HepG2 (cell line): ENCODE results near the gene ING5. TPM values are rescaled to one million over a fixed set of nuclear protein-coding genes. Genes with fewer than 3 reads are reported as not detected.

Experiments used
- ARID2 ChIP-seq: sonication (generic); formaldehyde crosslinking; IDR thresholded peaks from 2 replicates; pipeline ENCODE4 v1.8.1; 2022; ENCODE audit warnings: mild to moderate bottlenecking, missing genetic modification reagents, borderline replicate concordance
- FOXP1 ChIP-seq, 2 experiments: fragments of 450-650 bp in 1 of 2; IDR thresholded peaks; 2 replicates each; pipeline ENCODE4 v1.6.1; 2017 to 2018; ENCODE audit warnings: antibody characterized with exemption in 1 of 2
- GMEB1 ChIP-seq: sonication (generic); formaldehyde crosslinking; IDR thresholded peaks from 2 replicates; pipeline ENCODE4 v1.5.1; 2020; ENCODE audit warnings: missing genetic modification reagents, mild to moderate bottlenecking, borderline replicate concordance
- HIC2 ChIP-seq: sonication (generic); formaldehyde crosslinking; IDR thresholded peaks from 2 replicates; pipeline ENCODE4 v1.9.0; 2022; ENCODE audit warnings: low read depth, missing genetic modification reagents
- IRF1 ChIP-seq: sonication (generic); formaldehyde crosslinking; IDR thresholded peaks from 2 replicates; pipeline ENCODE4 v1.4.0; 2020; ENCODE audit warnings: low read depth, mild to moderate bottlenecking, missing genetic modification reagents
- KLF6 ChIP-seq: IDR thresholded peaks from 2 replicates; pipeline ENCODE4 v1.8.0; 2016; ENCODE audit warnings: missing biosample characterization, missing genetic modification reagents
- MIER3 ChIP-seq: IDR thresholded peaks from 2 replicates; pipeline ENCODE4 v1.6.1; 2016; ENCODE audit warnings: missing compliant biosample characterization, borderline replicate concordance
- STAG1 ChIP-seq: sonication (generic); formaldehyde crosslinking; IDR thresholded peaks from 2 replicates; pipeline ENCODE4 v1.4.0; 2020; ENCODE audit warnings: missing genetic modification reagents
- ZNF281 ChIP-seq: sonication (generic); formaldehyde crosslinking; IDR thresholded peaks from 2 replicates; pipeline ENCODE4 v1.4.0; 2020; ENCODE audit warnings: missing genetic modification reagents, borderline replicate concordance
- ZNF496 ChIP-seq: sonication (generic); formaldehyde crosslinking; IDR thresholded peaks from 2 replicates; pipeline ENCODE4 v1.8.1; 2023; ENCODE audit warnings: mild to moderate bottlenecking, moderate library complexity, missing genetic modification reagents; ENCODE audit not compliant: insufficient replicate concordance
- polyA plus RNA-seq, 8 experiments: library from polyadenylated mRNA; depleted of rRNA in 3 of 8; stranded (reverse) in 7 of 8; unstranded in 1 of 8; fragments of >200 nt; fragmentation: Illumina TruSeq in 4 of 8; extraction: Trizol in 4 of 8; gene quantifications; 2 replicates each; pipeline versions ENCODE4 v1.2.1 to v1.2.3, GENCODE V29; 2011 to 2016; ENCODE audit warnings: low read depth in 4 of 8, missing spikeins in 1 of 8, mixed read lengths in 1 of 8; ENCODE audit not compliant: insufficient read depth in 1 of 8
- total RNA-seq, 5 experiments: library from RNA; depleted of rRNA; stranded (reverse); fragments of >200 nt; fragmentation: Illumina TruSeq; extraction: Trizol; gene quantifications; 2 replicates each; pipeline ENCODE4 v1.2.3, GENCODE V29; 2016; ENCODE audit warnings: low read depth in 1 of 5
- TF ChIP-seq, protein P1 (sequence below), 2 experiments: sonication (generic) in 1 of 2; formaldehyde crosslinking in 1 of 2; IDR thresholded peaks; 2 replicates each; pipeline versions ENCODE4 v1.4.0 to v1.6.1; 2016 to 2020; ENCODE audit warnings: borderline replicate concordance in 1 of 2, low read depth in 1 of 2, mild to moderate bottlenecking in 1 of 2, missing genetic modification reagents in 1 of 2
- TF ChIP-seq, protein P2 (sequence below): sonication (generic); formaldehyde crosslinking; IDR thresholded peaks from 2 replicates; pipeline ENCODE4 v1.4.0; 2020; ENCODE audit warnings: mild to moderate bottlenecking, low read depth, missing genetic modification reagents

The ING5 gene
- total and polyA plus RNA-seq, 2 of the 13 experiments (the other 11 are each of a cell fraction or from before 2014, with no cell fraction given): 61.9 to 71.9 TPM

GRCh38 chr2:241686650-241687425, 15.0 kb upstream of the ING5 start, which contains the start of gene DTYMK (continued):
- no peak; the same call in 1 of the 2 replicates for TF ChIP-seq HIC2 (CRISPR knock-in tag)
- TF ChIP-seq ZNF281 (CRISPR knock-in tag): no peak; the same call in 1 of the 2 replicates
- TF ChIP-seq ARID2 (CRISPR knock-in tag): 0 out of 2 replicates have a peak, but pooled peaks have one; percentile 17
- TF ChIP-seq STAG1: no peak
- 0 out of 2 replicates have a peak, but pooled peaks have one; percentile 22 for TF ChIP-seq MIER3 (CRISPR knock-in tag)
- no peak for TF ChIP-seq ZNF496
- TF ChIP-seq KLF6 (CRISPR knock-in tag): peak; percentile 95
- peak; percentile 99 for TF ChIP-seq GMEB1 (CRISPR knock-in tag)
- TF ChIP-seq, protein P1, sequence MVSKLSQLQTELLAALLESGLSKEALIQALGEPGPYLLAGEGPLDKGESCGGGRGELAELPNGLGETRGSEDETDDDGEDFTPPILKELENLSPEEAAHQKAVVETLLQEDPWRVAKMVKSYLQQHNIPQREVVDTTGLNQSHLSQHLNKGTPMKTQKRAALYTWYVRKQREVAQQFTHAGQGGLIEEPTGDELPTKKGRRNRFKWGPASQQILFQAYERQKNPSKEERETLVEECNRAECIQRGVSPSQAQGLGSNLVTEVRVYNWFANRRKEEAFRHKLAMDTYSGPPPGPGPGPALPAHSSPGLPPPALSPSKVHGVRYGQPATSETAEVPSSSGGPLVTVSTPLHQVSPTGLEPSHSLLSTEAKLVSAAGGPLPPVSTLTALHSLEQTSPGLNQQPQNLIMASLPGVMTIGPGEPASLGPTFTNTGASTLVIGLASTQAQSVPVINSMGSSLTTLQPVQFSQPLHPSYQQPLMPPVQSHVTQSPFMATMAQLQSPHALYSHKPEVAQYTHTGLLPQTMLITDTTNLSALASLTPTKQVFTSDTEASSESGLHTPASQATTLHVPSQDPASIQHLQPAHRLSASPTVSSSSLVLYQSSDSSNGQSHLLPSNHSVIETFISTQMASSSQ (IDR thresholded peaks at IDR 0.05; ENCODE audit: low read depth): no peak
- TF ChIP-seq, protein P1 (CRISPR knock-in tag; IDR thresholded peaks at IDR 0.05; ENCODE audit: borderline replicate concordance): no peak; the same call in 1 of the 2 replicates
- TF ChIP-seq, protein P2, sequence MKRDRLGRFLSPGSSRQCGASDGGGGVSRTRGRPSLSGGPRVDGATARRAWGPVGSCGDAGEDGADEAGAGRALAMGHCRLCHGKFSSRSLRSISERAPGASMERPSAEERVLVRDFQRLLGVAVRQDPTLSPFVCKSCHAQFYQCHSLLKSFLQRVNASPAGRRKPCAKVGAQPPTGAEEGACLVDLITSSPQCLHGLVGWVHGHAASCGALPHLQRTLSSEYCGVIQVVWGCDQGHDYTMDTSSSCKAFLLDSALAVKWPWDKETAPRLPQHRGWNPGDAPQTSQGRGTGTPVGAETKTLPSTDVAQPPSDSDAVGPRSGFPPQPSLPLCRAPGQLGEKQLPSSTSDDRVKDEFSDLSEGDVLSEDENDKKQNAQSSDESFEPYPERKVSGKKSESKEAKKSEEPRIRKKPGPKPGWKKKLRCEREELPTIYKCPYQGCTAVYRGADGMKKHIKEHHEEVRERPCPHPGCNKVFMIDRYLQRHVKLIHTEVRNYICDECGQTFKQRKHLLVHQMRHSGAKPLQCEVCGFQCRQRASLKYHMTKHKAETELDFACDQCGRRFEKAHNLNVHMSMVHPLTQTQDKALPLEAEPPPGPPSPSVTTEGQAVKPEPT (CRISPR knock-in tag): peak; percentile 22; the same call in 1 of the 2 replicates
- TF ChIP-seq FOXP1 (IDR thresholded peaks at IDR 0.05): no peak
- TF ChIP-seq FOXP1 (CRISPR knock-in tag; IDR thresholded peaks at IDR 0.05): no peak
- TF ChIP-seq IRF1 (CRISPR knock-in tag): no peak; the same call in 1 of the 2 replicates
